HCT116 (cell line): ENCODE results near the gene BMP8B.

Experiments
- ATF3 ChIP-seq: IDR thresholded peaks from 2 replicates; pipeline ENCODE4 v1.6.1; 2012
- CTCF ChIP-seq, 3 experiments: fragments of 200-600 bp in 1 of 3; sonication (generic) in 1 of 3; IDR thresholded peaks in 2 of 3; conservative IDR thresholded peaks in 1 of 3; 2 replicates each; pipeline ENCODE4 v1.5.1; 2012 to 2017; ENCODE audit warnings: low read depth in 2 of 3, low read length in 2 of 3, antibody characterized with exemption in 1 of 3, borderline replicate concordance in 1 of 3, control low read depth in 1 of 3, mild to moderate bottlenecking in 1 of 3, mixed read lengths in 1 of 3, mixed run types in 1 of 3, moderate library complexity in 1 of 3; ENCODE audit not compliant: insufficient read depth in 1 of 3
- ELF1 ChIP-seq: IDR thresholded peaks from 2 replicates; pipeline ENCODE4 v1.6.1; 2012; ENCODE audit warnings: low read depth, borderline replicate concordance
- EZH2 ChIP-seq: fragments of 200-600 bp; sonication (generic); IDR thresholded peaks from 2 replicates; pipeline ENCODE4 v1.6.1; 2017; ENCODE audit warnings: antibody characterized with exemption, mixed run types
- POLR2A ChIP-seq: IDR thresholded peaks from 2 replicates; pipeline ENCODE4 v1.7.0; 2011; ENCODE audit warnings: borderline replicate concordance; ENCODE audit not compliant: insufficient read depth, insufficient read length; ENCODE audit errors: extremely low read depth
- POLR2AphosphoS5 ChIP-seq: IDR thresholded peaks from 2 replicates; pipeline ENCODE4 v1.6.1; 2011; ENCODE audit warnings: mild to moderate bottlenecking, low read depth, low read length, moderate library complexity
- REST ChIP-seq: IDR thresholded peaks from 2 replicates; pipeline ENCODE4 v1.6.1; 2012; ENCODE audit warnings: low read depth
- SIN3A ChIP-seq: IDR thresholded peaks from 2 replicates; pipeline ENCODE4 v1.6.1; 2012; ENCODE audit warnings: low read depth
- SRF ChIP-seq: IDR thresholded peaks from 2 replicates; pipeline ENCODE4 v1.6.1; 2012; ENCODE audit warnings: low read depth
- YY1 ChIP-seq: IDR thresholded peaks from 2 replicates; pipeline ENCODE4 v1.6.1; 2011; ENCODE audit warnings: low read length, low read depth, moderate library complexity, mild to moderate bottlenecking; ENCODE audit not compliant: insufficient replicate concordance; ENCODE audit errors: extremely low read depth
- ZNF274 ChIP-seq: fragments of 200-500 bp; sonication (Bioruptor generic); IDR thresholded peaks from 2 replicates; pipeline ENCODE4 v1.6.1; 2014; ENCODE audit warnings: mild to moderate bottlenecking, low read depth, low read length, inconsistent platforms

- no peak for TF ChIP-seq SRF
- TF ChIP-seq CTCF (IDR thresholded peaks at IDR 0.05 in 2 of 3, conservative IDR thresholded peaks at IDR 0.05 in 1 of 3; ENCODE audit: borderline replicate concordance in 1 of 3, insufficient read depth in 1 of 3, low read depth in 2 of 3, low read length in 2 of 3), result no peak
- TF ChIP-seq POLR2AphosphoS5, result no peak
- TF ChIP-seq SIN3A, result no peak
- TF ChIP-seq YY1, result no peak
- TF ChIP-seq EZH2, result no peak
- no peak for TF ChIP-seq ATF3
- TF ChIP-seq REST, result no peak
- no peak for TF ChIP-seq ZNF274
- no peak for TF ChIP-seq ELF1
- TF ChIP-seq POLR2A, result no peak
Measured at GRCh38 chr1:39833621-39834385, 45.1 kb upstream of the BMP8B start.
